VCaP (cell line): ENCODE measurements around the gene ZDHHC11B.
A peak's percentile ranks its signal among the peaks of the same experiment; 100 is the strongest.
"Not testable (repeated sequence)": the region's sequence is repeated elsewhere in the genome, so short reads cannot be mapped to it uniquely, and the experiment has no call there.

Experiments
- H3K27ac ChIP-seq: fragments of 450-650 bp; 2 replicates; pipeline ENCODE4 v1.5.1; 2017
- CTCF ChIP-seq: fragments of 450-650 bp; conservative IDR thresholded peaks from 2 replicates; pipeline ENCODE4 v1.5.1; 2017; ENCODE audit warnings: mild to moderate bottlenecking, moderate library complexity

Gene ZDHHC11B

GRCh38 chr5:708374-708773, 76.2 kb downstream of the ZDHHC11B start:
- not testable (repeated sequence) for H3K27ac ChIP-seq

- not testable (repeated sequence) for H3K27ac ChIP-seq
Observed at GRCh38 chr5:706127-706526, 78.4 kb downstream of the ZDHHC11B start.

- H3K27ac ChIP-seq = not testable (repeated sequence)
Observed at GRCh38 chr5:696753-697702, 87.5 kb downstream of the ZDHHC11B start.

GRCh38 chr5:696191-696590, 88.3 kb downstream of the ZDHHC11B start:
- not testable (repeated sequence) for H3K27ac ChIP-seq

GRCh38 chr5:695475-695874, 89.1 kb downstream of the ZDHHC11B start:
- not testable (repeated sequence) for H3K27ac ChIP-seq

- H3K27ac ChIP-seq = not testable (repeated sequence)
Observed at GRCh38 chr5:694042-694431, 90.5 kb downstream of the ZDHHC11B start.

- peak within 1 kb of the TSS; percentile 73 for H3K27ac ChIP-seq
Observed at GRCh38 chr5:693271-694041, 91.1 kb downstream of the ZDHHC11B start, which contains the start of gene TPPP. TSS of gene TPPP (minus strand) at chr5:693352. CDS start at chr5:678060, 15,292 bp downstream.

- H3K27ac ChIP-seq = not testable (repeated sequence)
Observed at GRCh38 chr5:692529-693041, 91.9 kb downstream of the ZDHHC11B start.

GRCh38 chr5:691817-692528, 92.6 kb downstream of the ZDHHC11B start:
- TF ChIP-seq CTCF = no peak
- no peak overlapping the region for H3K27ac ChIP-seq

GRCh38 chr5:691049-691448, 93.5 kb downstream of the ZDHHC11B start:
- not testable (repeated sequence) for H3K27ac ChIP-seq

- not testable (repeated sequence) for H3K27ac ChIP-seq
Observed at GRCh38 chr5:690293-690692, 94.2 kb downstream of the ZDHHC11B start.

- H3K27ac ChIP-seq = not testable (repeated sequence)
Observed at GRCh38 chr5:688348-689010, 96.0 kb downstream of the ZDHHC11B start.

- H3K27ac ChIP-seq = not testable (repeated sequence)
Observed at GRCh38 chr5:686936-687335, 97.6 kb downstream of the ZDHHC11B start.

- not testable (repeated sequence) for H3K27ac ChIP-seq
Observed at GRCh38 chr5:686172-686523, 98.4 kb downstream of the ZDHHC11B start.
